T-helper 1 cell treated with Interleukin-12 subunit alpha and Interleukin-12 subunit beta and Interleukin-4 antibody, amounts not matched to agents 30 μg/mL and 1 μg/mL, for 36 hours (primary cell): ENCODE data around the gene INPP5A.
"Not testable (repeated sequence)": the region's sequence is repeated elsewhere in the genome, so short reads cannot be mapped to it uniquely, and the experiment has no call there.

Source experiments
- H3K27ac Mint-ChIP-seq: one replicate; pipeline ENCODE4 v1.8.0; 2021; ENCODE audit warnings: mild to moderate bottlenecking, mixed read lengths
- H3K27me3 Mint-ChIP-seq: one replicate; pipeline ENCODE4 v1.8.0; 2021; ENCODE audit warnings: low read depth, mixed read lengths
- H3K36me3 Mint-ChIP-seq: one replicate; pipeline ENCODE4 v1.8.0; 2021; ENCODE audit warnings: low read depth, mixed read lengths
- H3K4me1 Mint-ChIP-seq: one replicate; pipeline ENCODE4 v1.8.0; 2021; ENCODE audit warnings: low read depth, mixed read lengths
- H3K4me3 Mint-ChIP-seq: one replicate; pipeline ENCODE4 v1.8.0; 2021; ENCODE audit warnings: mild to moderate bottlenecking, moderate library complexity, mixed read lengths
- H3K9me3 Mint-ChIP-seq: one replicate; pipeline ENCODE4 v1.8.0; 2021; ENCODE audit warnings: mixed read lengths

Gene INPP5A

DNA sequence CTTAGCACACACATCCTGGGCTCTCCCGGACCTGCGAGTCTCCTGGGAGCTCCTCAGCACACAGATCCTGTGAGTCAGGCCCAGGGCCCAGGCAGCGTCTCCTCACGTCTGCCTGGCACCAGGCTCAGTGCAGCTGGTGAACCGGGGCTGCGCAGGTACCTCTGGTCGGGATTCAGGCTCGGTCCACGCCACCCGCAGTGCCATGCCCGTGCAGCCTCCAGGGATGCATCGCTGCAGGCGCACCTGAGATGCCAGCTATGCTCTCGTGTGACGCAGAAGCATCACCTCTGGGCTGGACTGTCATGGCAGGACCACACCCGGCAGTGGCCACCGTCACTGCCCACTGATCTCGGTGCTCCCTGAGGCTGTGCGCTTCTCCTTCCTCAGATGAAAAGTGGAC lies 196.3 kb downstream of the INPP5A start:
- H3K4me1 Mint-ChIP-seq = no peaks in the 10 kb centered on the region
- H3K36me3 Mint-ChIP-seq = no peaks in the 10 kb centered on the region
- no peaks in the 10 kb centered on the region for H3K9me3 Mint-ChIP-seq
- H3K27me3 Mint-ChIP-seq = no peaks in the 10 kb centered on the region
- no peak overlapping the region for H3K27ac Mint-ChIP-seq
- H3K4me3 Mint-ChIP-seq = no peak overlapping the region

DNA sequence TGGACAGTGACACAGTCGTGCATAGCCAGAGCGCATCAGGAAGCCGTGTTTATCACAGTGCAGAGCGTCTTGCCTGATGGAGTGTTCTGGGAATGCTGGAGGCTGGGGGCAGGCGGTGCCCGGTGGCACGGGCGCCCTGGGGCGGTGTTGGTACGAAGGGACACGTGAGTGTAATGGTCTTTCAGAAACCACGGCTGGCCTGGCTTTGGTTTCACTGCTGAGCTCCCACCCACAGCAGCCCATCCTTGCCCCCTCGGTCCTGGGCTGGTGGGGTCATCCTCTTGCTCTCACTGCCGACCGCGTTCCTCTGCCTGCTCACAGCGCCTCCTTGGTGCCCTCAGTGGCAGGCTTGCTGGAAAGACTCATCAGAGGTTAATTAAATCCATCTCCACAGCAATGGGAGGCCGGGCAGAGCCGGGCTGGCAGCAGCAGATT lies 197.8 kb downstream of the INPP5A start:
- H3K4me3 Mint-ChIP-seq = no peak overlapping the region
- no peaks in the 10 kb centered on the region for H3K27me3 Mint-ChIP-seq
- H3K9me3 Mint-ChIP-seq = no peaks in the 10 kb centered on the region
- H3K4me1 Mint-ChIP-seq = no peaks in the 10 kb centered on the region
- no peak overlapping the region for H3K27ac Mint-ChIP-seq
- no peaks in the 10 kb centered on the region for H3K36me3 Mint-ChIP-seq

GRCh38 chr10:132735923-132736391 lies 198.4 kb downstream of the INPP5A start:
- no peak overlapping the region for H3K4me3 Mint-ChIP-seq
- H3K27me3 Mint-ChIP-seq = no peaks in the 10 kb centered on the region
- H3K9me3 Mint-ChIP-seq = no peaks in the 10 kb centered on the region
- H3K27ac Mint-ChIP-seq = no peak overlapping the region
- H3K4me1 Mint-ChIP-seq = no peaks in the 10 kb centered on the region
- no peaks in the 10 kb centered on the region for H3K36me3 Mint-ChIP-seq

DNA sequence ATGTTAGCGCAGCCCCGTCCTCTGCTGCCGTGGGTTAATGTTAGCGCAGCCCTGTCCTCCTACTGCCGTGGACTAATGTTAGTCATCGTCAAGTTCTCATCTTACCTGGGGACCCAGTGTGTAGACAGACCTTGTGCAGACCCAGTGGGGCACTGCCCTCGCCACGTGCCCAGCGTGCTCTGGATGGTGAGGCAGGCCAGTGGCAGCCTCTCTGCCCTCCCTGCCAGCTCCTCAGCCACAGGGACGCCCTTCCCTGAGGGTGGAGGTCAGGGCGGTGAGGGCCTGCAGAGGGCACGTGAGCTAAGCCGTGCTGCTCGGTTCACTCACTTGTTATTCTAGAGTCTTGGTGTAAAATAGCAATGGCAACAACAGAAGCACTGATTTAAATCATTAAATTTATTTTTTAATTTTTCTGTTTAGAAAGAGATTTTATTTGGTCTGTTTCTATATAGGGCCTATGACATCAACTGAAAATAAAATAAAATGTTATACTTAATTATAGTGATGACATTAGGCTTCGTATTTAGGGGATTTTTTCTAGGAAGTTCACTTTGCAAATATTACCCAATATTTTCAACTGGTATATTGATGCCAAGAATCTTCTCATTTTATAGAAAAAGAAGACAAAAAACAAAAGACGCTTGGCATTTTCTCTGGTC lies 199.9 kb downstream of the INPP5A start:
- H3K9me3 Mint-ChIP-seq = no peaks in the 10 kb centered on the region
- H3K36me3 Mint-ChIP-seq = no peaks in the 10 kb centered on the region
- no peaks in the 10 kb centered on the region for H3K4me1 Mint-ChIP-seq
- no peaks in the 10 kb centered on the region for H3K27me3 Mint-ChIP-seq
- H3K4me3 Mint-ChIP-seq = no peak overlapping the region
- H3K27ac Mint-ChIP-seq = no peak overlapping the region

DNA sequence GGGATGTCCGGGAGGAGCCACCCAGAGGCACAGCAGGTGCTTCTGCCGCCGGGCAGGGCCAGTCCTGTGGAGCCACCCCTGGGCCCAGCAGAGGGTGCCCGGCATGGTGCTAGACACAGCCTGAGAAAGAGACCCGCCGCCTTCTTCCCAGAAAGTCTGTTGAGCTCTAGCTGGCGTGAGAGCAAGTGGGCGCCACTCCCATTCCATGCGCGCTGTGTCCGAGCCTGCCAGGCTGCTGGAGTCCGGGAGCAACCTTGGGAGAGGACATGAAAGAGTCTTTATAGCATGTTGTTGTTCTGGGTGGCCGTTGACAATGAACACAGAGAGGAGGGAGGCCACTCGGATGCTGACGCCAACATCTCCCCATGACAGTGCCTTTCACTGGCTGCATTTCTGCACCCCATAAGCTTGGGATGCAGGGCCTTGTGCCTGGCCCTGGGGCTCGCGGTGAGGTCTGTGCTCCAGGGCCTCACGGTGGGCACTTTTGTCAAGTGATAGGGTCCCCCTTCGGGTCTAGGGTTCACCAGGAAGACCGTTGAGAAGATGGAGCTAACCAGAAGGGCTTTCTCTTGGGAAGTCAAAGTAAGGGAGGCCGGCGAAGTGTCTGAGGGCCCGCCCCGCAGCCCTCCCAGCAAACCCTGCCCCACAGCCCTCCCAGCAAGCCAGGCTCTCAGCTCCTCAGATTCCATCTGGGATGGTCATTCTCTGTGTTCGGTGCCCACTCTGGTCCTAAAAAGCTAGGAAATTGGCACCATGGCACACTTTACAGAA lies 201.1 kb downstream of the INPP5A start:
- Mint-ChIP-seq H3K36me3 (no peaks in the 10 kb centered on the region), H3K4me3 (no peak overlapping the region), H3K27ac (no peak overlapping the region), H3K4me1 (no peaks in the 10 kb centered on the region), H3K9me3 (no peaks in the 10 kb centered on the region), H3K27me3 (no peaks in the 10 kb centered on the region)

DNA sequence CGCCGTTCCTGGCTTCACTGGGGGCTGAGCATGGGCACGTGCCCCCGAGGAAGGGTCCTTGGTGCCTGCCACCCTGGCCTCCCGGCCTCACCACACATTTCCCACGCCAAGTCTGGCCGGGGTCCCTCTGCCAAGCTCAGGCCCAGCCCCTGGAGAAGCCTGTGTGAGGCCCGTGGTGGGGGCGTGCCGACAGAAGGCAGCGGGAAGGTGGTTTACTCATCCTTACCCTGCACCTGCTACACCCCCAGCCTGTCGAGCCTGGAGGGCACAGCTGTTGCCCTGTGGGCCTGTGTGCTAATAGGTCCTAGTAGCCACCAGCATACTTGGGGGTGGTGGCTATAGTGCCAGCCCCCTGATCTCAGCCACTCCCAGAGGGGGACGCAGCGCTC lies 201.6 kb downstream of the INPP5A start:
- H3K4me1 Mint-ChIP-seq = no peaks in the 10 kb centered on the region
- no peak overlapping the region for H3K4me3 Mint-ChIP-seq
- H3K36me3 Mint-ChIP-seq = no peaks in the 10 kb centered on the region
- no peaks in the 10 kb centered on the region for H3K9me3 Mint-ChIP-seq
- no peaks in the 10 kb centered on the region for H3K27me3 Mint-ChIP-seq
- H3K27ac Mint-ChIP-seq = no peak overlapping the region

DNA sequence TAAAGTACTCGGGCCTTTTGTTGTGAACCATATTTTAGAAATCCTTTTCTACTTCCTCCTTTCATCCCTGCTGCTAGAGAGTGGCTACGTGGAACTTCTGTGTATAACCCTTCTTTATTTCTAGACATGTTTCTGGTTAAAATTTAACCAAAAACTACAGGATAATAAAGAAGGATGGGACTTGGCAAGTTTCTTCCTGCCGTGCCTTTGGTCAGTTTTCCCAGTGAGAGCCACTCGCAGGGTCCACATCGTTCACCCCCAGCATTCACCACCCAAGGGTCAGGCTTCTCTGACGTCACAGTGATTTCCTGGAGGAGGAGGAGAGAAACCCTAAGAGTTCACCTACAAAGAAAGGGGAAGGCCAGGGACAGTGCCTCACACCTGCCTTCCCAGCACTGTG lies 203.0 kb downstream of the INPP5A start:
- Mint-ChIP-seq H3K9me3 (no peaks in the 10 kb centered on the region), H3K4me1 (no peaks in the 10 kb centered on the region), H3K4me3 (no peak overlapping the region), H3K36me3 (no peaks in the 10 kb centered on the region), H3K27me3 (no peaks in the 10 kb centered on the region), H3K27ac (no peak overlapping the region)

DNA sequence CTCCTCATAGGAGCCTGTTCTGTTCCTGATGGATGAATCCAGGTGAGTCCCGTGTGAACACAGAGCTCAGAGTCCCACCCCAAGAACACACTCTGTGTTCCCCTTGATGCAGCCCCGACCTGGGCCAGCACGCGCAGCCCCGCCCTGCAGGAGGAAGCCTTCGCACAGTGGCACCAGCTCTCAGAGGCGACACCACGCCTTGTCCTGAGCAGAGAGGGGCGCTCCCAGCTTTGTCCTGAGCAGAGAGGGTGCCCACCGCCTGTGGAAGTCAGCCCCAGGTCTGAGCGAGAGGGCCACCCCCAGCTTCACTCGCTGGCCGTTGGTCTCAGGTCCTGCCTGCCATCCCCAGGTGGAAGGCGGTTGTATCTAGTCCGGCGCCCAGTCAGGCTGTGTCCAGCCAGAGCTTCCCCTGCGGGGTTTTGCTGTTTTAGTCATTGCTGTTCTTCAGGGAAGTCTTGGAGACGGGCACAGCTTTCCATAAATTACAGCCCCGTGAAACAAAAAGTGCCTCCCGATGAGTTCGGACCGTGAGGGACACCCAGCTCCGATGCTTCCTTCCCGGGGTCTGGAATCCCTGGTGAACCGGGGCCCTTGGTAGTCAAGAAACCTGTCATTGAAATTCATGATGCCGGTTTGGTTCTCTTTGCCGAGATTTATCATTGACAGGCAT lies 204.7 kb downstream of the INPP5A start:
- Mint-ChIP-seq H3K36me3 (no peaks in the 10 kb centered on the region), H3K4me3 (no peak overlapping the region), H3K9me3 (no peaks in the 10 kb centered on the region)

GRCh38 chr10:132742837-132743194 lies 205.2 kb downstream of the INPP5A start:
- no peaks in the 10 kb centered on the region for H3K9me3 Mint-ChIP-seq
- H3K27me3 Mint-ChIP-seq = no peaks in the 10 kb centered on the region
- no peak overlapping the region for H3K27ac Mint-ChIP-seq
- no peaks in the 10 kb centered on the region for H3K36me3 Mint-ChIP-seq
- H3K4me1 Mint-ChIP-seq = no peaks in the 10 kb centered on the region
- H3K4me3 Mint-ChIP-seq = no peak overlapping the region

More for the DNA sequence above, 204.7 kb downstream of the INPP5A start:
- Mint-ChIP-seq H3K27me3 (no peaks in the 10 kb centered on the region), H3K27ac (no peak overlapping the region), H3K4me1 (no peaks in the 10 kb centered on the region)

DNA sequence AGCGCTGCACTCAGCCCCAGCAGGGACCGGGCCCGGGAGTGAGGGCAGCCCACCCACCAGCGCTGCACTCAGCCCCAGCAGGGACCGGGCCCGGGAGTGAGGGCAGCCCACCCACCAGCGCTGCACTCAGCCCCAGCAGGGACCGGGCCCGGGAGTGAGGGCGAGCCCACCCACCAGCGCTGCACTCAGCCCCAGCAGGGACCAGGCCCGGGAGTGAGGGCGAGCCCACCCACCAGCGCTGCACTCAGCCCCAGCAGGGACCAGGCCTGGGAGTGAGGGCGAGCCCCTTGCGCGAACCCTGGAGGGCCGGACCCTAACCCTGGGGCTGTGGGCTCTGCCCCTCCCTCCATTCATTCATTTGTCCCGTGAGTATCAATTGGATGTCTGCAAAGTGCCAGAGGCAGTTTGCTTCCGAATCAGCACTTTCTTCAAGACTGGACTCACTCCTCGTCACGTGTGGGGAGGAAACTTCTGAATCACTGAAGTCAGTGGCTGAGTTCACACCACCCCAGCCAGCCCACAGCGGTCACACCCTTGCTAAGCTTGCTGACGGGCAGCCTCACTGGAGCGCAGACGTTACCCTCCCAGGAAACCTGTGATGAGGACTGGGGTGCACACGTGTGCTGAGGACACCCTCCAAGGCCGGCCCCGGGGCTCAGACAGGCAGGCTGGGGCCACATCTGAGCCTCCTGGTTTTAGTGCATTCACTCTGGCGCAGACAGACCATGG lies 205.8 kb downstream of the INPP5A start:
- not testable (repeated sequence) for H3K27me3 Mint-ChIP-seq, H3K9me3 Mint-ChIP-seq, H3K4me1 Mint-ChIP-seq, H3K27ac Mint-ChIP-seq, H3K36me3 Mint-ChIP-seq, H3K4me3 Mint-ChIP-seq

GRCh38 chr10:132743925-132744490 lies 206.4 kb downstream of the INPP5A start:
- no peak overlapping the region for H3K4me3 Mint-ChIP-seq
- no peaks in the 10 kb centered on the region for H3K36me3 Mint-ChIP-seq
- H3K4me1 Mint-ChIP-seq = no peaks in the 10 kb centered on the region
- H3K9me3 Mint-ChIP-seq = no peaks in the 10 kb centered on the region
- H3K27me3 Mint-ChIP-seq = no peaks in the 10 kb centered on the region
- no peak overlapping the region for H3K27ac Mint-ChIP-seq

GRCh38 chr10:132744839-132745238 lies 207.3 kb downstream of the INPP5A start:
- Mint-ChIP-seq H3K9me3 (no peaks in the 10 kb centered on the region), H3K4me1 (no peaks in the 10 kb centered on the region), H3K36me3 (no peaks in the 10 kb centered on the region), H3K27me3 (no peaks in the 10 kb centered on the region), H3K27ac (no peak overlapping the region), H3K4me3 (no peak overlapping the region)

DNA sequence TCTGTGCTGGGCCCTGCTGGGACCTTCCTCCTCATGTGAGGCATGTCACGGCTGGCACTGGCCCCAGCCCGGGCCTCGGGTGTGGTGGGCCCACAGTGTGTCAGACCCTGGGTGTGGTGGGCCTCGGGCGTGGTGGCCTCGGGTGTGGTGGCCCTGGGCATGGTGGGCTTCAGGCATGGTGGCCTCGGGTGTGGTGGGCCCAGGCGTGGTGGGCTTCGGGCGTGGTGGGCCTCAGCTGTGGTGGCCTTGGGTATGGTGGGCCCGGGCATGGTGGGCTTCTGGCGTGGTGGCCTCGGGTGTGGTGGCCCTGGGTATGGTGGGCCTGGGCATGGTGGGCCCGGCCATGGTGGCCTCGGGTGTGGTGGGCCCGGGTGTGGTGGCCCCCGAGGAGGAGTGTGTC lies 207.9 kb downstream of the INPP5A start:
- Mint-ChIP-seq H3K27me3 (no peaks in the 10 kb centered on the region), H3K27ac (no peak overlapping the region), H3K36me3 (no peaks in the 10 kb centered on the region), H3K4me3 (no peak overlapping the region), H3K9me3 (no peaks in the 10 kb centered on the region), H3K4me1 (no peaks in the 10 kb centered on the region)

DNA sequence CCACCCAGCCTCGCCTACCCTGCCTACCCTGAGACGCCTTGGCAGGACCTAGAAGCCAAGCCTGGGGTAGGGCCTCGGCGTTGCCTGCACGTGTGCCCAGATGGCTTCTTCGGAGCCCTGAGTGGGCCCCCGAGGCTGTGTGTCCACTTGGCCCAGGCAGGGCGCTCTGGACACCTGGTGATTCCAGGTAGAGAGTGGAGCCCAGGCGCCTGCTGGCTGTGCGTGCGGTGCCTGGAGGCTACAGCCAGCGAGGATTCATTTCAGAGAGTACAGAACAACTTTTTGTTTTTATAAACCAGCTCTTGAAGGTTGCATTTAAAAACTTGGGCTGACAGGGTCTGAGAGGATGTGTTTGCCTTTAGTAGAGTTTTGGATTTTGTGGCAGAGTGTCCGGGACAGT lies 208.4 kb downstream of the INPP5A start:
- Mint-ChIP-seq H3K27ac (no peak overlapping the region), H3K9me3 (no peaks in the 10 kb centered on the region), H3K27me3 (no peaks in the 10 kb centered on the region), H3K4me3 (no peak overlapping the region), H3K36me3 (no peaks in the 10 kb centered on the region), H3K4me1 (no peaks in the 10 kb centered on the region)
